Vagina (tissue), 2 donors: ENCODE measurements around the gene GIPC3. TPM values are rescaled to one million over a fixed set of nuclear protein-coding genes. Genes with fewer than 3 reads are reported as not detected.
"Not testable (repeated sequence)": the region's sequence is repeated elsewhere in the genome, so short reads cannot be mapped to it uniquely, and the experiment has no call there.

Experiments used
- DNase-seq, 2 donors: peaks; one replicate each; pipeline ENCODE4 v3.0.0-alpha.2; 2017; ENCODE audit errors: extremely low spot score in 2 of 2
- H3K27ac ChIP-seq: fragments of 200-600 bp; sonication (generic); one replicate; pipeline ENCODE4 v1.5.1; 2019
- H3K27me3 ChIP-seq: fragments of 200-600 bp; sonication (generic); one replicate; pipeline ENCODE4 v1.5.1; 2019
- H3K36me3 ChIP-seq, 2 donors: fragments of 200-600 bp; sonication (generic); one replicate each; pipeline ENCODE4 v1.5.1; 2017 to 2019
- H3K4me1 ChIP-seq: fragments of 200-600 bp; sonication (generic); one replicate; pipeline ENCODE4 v1.5.1; 2019
- H3K4me3 ChIP-seq, 2 donors: fragments of 200-600 bp; sonication (generic); 1 replicate in 1 of 2; 2 replicates in 1 of 2; pipeline ENCODE4 v1.5.1; 2016 to 2019
- H3K9me3 ChIP-seq: fragments of 200-600 bp; sonication (generic); one replicate; pipeline ENCODE4 v1.5.1; 2019
- POLR2A ChIP-seq, 2 donors: fragments of 450-650 bp; IDR thresholded peaks; one replicate each; pipeline ENCODE4 v1.6.1; 2017; ENCODE audit warnings: antibody characterized with exemption in 2 of 2, mild to moderate bottlenecking in 2 of 2, moderate library complexity in 2 of 2
- POLR2AphosphoS5 ChIP-seq, 2 donors: sonication (generic); formaldehyde crosslinking; IDR thresholded peaks; one replicate each; pipeline ENCODE4 v1.9.0; 2017; ENCODE audit warnings: antibody characterized with exemption in 2 of 2, mild to moderate bottlenecking in 2 of 2, low read depth in 1 of 2; ENCODE audit not compliant: insufficient read depth in 1 of 2
- intact Hi-C: fragments of 100-400 bp; cut with DNase I; formaldehyde crosslinking; loops from one replicate; pipeline ENCODE4 v1.15.1; 2023
- total RNA-seq: library from RNA; depleted of rRNA; stranded (reverse); fragments of >200 nt; gene quantifications from one replicate; pipeline ENCODE4 v1.2.3, GENCODE V29; 2016
- TF ChIP-seq, protein P1 (sequence below), 3 experiments: fragments of 450-650 bp in 2 of 3; fragments of 200-600 bp in 1 of 3; sonication (generic) in 1 of 3; IDR thresholded peaks; one replicate each; pipeline ENCODE4 v1.5.1; 2017 to 2019; ENCODE audit warnings: antibody characterized with exemption in 3 of 3, mild to moderate bottlenecking in 2 of 3, moderate library complexity in 2 of 3

The GIPC3 gene
- total RNA-seq, 1 donor from 2014 or later: 0.25 TPM

DNA sequence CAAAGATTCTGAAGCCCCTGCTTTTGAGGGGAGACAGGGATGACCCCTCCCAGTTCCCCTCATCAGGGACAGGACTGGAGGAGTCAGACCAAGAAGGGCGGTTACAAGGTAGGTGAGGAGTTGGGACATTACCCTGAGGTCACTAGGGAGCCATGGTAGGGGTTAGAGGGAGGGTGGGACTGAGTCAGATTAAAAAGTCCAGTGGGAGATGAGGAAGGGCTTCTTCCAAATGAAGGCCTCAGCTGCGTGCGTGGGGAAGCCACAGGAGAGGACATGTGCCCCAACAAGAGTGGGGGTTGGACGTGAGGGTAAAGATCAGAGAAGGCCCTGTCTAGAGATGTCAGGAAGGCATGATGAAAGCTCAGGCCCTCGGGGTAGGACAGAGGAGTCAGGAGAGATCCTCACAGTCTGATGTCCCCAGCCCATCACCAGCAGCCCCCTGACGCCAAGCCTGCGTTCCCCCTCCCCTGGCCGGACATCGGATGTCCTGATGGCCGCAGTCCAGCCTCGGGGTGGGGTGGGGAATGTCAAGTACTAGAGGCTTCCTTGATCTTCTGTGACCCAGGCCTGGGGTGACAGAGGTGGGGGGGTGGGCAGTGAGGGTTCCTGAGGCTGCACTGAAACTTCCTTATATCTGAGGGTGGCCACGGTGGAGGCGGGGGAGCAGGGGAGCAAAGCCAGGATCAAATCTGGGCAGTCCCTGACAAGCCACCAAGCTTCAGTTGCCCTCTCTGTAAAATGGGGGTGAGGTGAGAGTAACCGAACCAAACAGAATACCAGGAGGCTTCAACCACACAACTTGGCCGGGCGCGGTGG lies 21.4 kb upstream of the GIPC3 start:
- Histone ChIP-seq H3K36me3 (no peaks in the 10 kb centered on the region), H3K27ac (no peak overlapping the region)
- intact Hi-C loops: no loop called here

DNA sequence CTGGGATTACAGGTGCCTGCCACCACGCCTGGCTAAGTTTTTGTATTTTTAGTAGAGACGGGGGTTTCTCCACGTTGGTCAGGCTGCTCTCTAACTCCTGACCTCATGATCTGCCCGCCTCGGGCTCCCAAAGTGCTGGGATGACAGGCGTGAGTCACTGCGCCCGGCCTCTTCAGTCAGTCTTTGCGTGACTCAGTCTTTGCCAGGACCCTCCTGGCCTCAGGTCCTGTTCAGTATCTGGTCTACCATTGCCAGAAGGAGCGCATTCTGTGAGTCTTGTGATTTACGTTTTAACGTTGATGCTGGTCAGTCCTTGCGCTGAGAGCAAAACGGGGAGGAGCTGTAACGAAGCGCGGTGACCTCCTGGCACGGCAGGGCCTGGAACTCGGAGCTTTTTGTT lies 20.1 kb upstream of the GIPC3 start:
- TF ChIP-seq POLR2AphosphoS5 (IDR thresholded peaks at IDR 0.05; ENCODE audit: insufficient read depth in 1 of 2, low read depth in 1 of 2) (no peak), POLR2A (IDR thresholded peaks at IDR 0.05) (no peak)
- TF ChIP-seq, protein P1, sequence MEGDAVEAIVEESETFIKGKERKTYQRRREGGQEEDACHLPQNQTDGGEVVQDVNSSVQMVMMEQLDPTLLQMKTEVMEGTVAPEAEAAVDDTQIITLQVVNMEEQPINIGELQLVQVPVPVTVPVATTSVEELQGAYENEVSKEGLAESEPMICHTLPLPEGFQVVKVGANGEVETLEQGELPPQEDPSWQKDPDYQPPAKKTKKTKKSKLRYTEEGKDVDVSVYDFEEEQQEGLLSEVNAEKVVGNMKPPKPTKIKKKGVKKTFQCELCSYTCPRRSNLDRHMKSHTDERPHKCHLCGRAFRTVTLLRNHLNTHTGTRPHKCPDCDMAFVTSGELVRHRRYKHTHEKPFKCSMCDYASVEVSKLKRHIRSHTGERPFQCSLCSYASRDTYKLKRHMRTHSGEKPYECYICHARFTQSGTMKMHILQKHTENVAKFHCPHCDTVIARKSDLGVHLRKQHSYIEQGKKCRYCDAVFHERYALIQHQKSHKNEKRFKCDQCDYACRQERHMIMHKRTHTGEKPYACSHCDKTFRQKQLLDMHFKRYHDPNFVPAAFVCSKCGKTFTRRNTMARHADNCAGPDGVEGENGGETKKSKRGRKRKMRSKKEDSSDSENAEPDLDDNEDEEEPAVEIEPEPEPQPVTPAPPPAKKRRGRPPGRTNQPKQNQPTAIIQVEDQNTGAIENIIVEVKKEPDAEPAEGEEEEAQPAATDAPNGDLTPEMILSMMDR (IDR thresholded peaks at IDR 0.05): no peak
- intact Hi-C loops: no loop called here

More for the DNA sequence above, 21.4 kb upstream of the GIPC3 start:
- H3K4me3 ChIP-seq: no peak overlapping the region
- H3K4me1 ChIP-seq: no peaks in the 10 kb centered on the region
- H3K27me3 ChIP-seq: no peaks in the 10 kb centered on the region
- no peak for DNase-seq
- H3K9me3 ChIP-seq: no peaks in the 10 kb centered on the region
- TF ChIP-seq POLR2AphosphoS5 (IDR thresholded peaks at IDR 0.05; ENCODE audit: insufficient read depth in 1 of 2, low read depth in 1 of 2) (no peak), POLR2A (IDR thresholded peaks at IDR 0.05) (no peak)
- TF ChIP-seq, protein P1 (IDR thresholded peaks at IDR 0.05): no peak

GRCh38 chr19:3570042-3570441 lies 15.2 kb upstream of the GIPC3 start:
- DNase-seq, intact Hi-C loops, H3K27ac ChIP-seq: not testable (repeated sequence)

More for the DNA sequence above, 20.1 kb upstream of the GIPC3 start:
- H3K36me3 ChIP-seq: no peaks in the 10 kb centered on the region
- H3K4me1 ChIP-seq: no peaks in the 10 kb centered on the region
- no peaks in the 10 kb centered on the region for H3K27me3 ChIP-seq
- no peak overlapping the region for H3K4me3 ChIP-seq
- H3K9me3 ChIP-seq: no peaks in the 10 kb centered on the region
- DNase-seq: no peak
- H3K27ac ChIP-seq: no peak overlapping the region

DNA sequence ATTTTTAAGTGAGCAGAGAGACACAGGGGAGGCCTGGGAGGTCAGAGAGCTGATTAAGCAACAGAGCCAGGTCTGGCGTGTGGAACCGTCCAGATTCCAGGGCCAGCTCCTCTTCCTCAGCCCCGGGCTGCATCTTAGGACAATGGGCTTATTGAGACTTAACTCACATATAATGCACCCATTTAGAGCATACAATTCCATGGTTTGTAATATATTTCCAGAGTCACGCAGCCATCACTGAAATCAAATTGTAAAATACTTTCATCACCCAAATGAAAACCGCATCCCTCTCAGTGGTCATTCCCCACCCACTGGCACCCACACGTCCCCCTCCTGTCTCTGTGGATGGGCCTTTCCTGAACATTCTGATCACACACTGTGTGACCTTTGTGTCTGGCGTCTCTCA lies 14.7 kb upstream of the GIPC3 start:
- no peaks in the 10 kb centered on the region for H3K36me3 ChIP-seq
- H3K27me3 ChIP-seq: no peaks in the 10 kb centered on the region
- no peak for DNase-seq
- intact Hi-C loops: no loop called here
- no peak overlapping the region for H3K4me3 ChIP-seq
- H3K4me1 ChIP-seq: peaks cover 22% of the 10 kb centered on the region
- no peak overlapping the region for H3K27ac ChIP-seq
- TF ChIP-seq, protein P1 (IDR thresholded peaks at IDR 0.05): no peak
- no peak for TF ChIP-seq POLR2AphosphoS5 (IDR thresholded peaks at IDR 0.05; ENCODE audit: insufficient read depth in 1 of 2, low read depth in 1 of 2)
- no peak for TF ChIP-seq POLR2A (IDR thresholded peaks at IDR 0.05)
- H3K9me3 ChIP-seq: no peaks in the 10 kb centered on the region

More at GRCh38 chr19:3570042-3570441, 15.2 kb upstream of the GIPC3 start:
- not testable (repeated sequence) for H3K9me3 ChIP-seq, H3K36me3 ChIP-seq, H3K27me3 ChIP-seq, H3K4me3 ChIP-seq
- H3K4me1 ChIP-seq: peaks cover 22% of the 10 kb centered on the region

- Histone ChIP-seq H3K4me3 (peak overlapping the region; percentile 90 to 92), H3K36me3 (no peaks in the 10 kb centered on the region), H3K27ac (peak overlapping the region; percentile 85), H3K9me3 (no peaks in the 10 kb centered on the region), H3K4me1 (peaks cover 34% of the 10 kb centered on the region), H3K27me3 (no peaks in the 10 kb centered on the region)
- intact Hi-C loops: no loop called here
- peak; percentile 66 to 74 for TF ChIP-seq POLR2AphosphoS5 (IDR thresholded peaks at IDR 0.05; ENCODE audit: insufficient read depth in 1 of 2, low read depth in 1 of 2)
- TF ChIP-seq POLR2A (IDR thresholded peaks at IDR 0.05): no peak
- TF ChIP-seq, protein P1 (IDR thresholded peaks at IDR 0.05): no peak
- peak; percentile 99 to 100 for DNase-seq
Measured at GRCh38 chr19:3572132-3572854, 13.0 kb upstream of the GIPC3 start.
